SH-SY5Y (cell line): ENCODE measurements around the gene ANKDD1A.

ENCODE experiments used
- GATA2 ChIP-seq: IDR thresholded peaks from 2 replicates; pipeline ENCODE4 v1.6.1; 2011; ENCODE audit warnings: mild to moderate bottlenecking, low read depth, low read length
- GATA3 ChIP-seq: IDR thresholded peaks from 2 replicates; pipeline ENCODE4 v1.6.1; 2011; ENCODE audit warnings: low read depth, mild to moderate bottlenecking, low read length, moderate library complexity

DNA sequence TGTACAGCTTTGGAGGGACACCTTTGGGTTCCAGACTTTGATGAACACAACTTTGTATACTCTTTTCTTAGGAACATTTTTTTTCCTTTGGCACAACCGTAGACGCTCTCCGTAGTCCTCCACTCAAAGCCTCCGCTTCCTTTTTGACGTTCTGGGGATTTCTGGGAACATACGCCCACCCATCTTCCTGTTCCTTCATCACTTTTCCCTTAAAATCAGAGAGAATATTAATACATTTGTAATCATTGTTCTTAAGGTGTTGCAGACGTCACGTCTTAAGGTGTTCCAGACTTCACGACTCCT, 78.4 kb downstream of the ANKDD1A start:
- no peak for TF ChIP-seq GATA2
- TF ChIP-seq GATA3, result no peak
